HEK293 (cell line): Measurements from ENCODE around the gene CHRM4.

ENCODE experiments used
- ZFP41 ChIP-seq: fragments of 450-650 bp; formaldehyde crosslinking; IDR thresholded peaks from 2 replicates; pipeline ENCODE4 v1.5.1; 2016; ENCODE audit warnings: missing biosample characterization, missing genetic modification characterization, borderline replicate concordance
- ZNF10 ChIP-seq: fragments of 450-650 bp; formaldehyde crosslinking; IDR thresholded peaks from 2 replicates; pipeline ENCODE4 v1.5.1; 2017; ENCODE audit warnings: missing biosample characterization, missing genetic modification characterization
- ZNF239 ChIP-seq: fragments of 450-650 bp; formaldehyde crosslinking; IDR thresholded peaks from 2 replicates; pipeline ENCODE4 v1.5.1; 2016; ENCODE audit warnings: missing biosample characterization, missing genetic modification characterization
- ZNF335 ChIP-seq: fragments of 450-650 bp; formaldehyde crosslinking; conservative IDR thresholded peaks from 2 replicates; pipeline ENCODE4 v1.5.1; 2016; ENCODE audit warnings: missing biosample characterization, missing genetic modification characterization
- ZNF548 ChIP-seq: fragments of 450-650 bp; formaldehyde crosslinking; IDR thresholded peaks from 2 replicates; pipeline ENCODE4 v1.5.1; 2016; ENCODE audit warnings: missing biosample characterization, missing genetic modification characterization
- ZNF792 ChIP-seq: fragments of 450-650 bp; formaldehyde crosslinking; IDR thresholded peaks from 2 replicates; pipeline ENCODE4 v1.5.1; 2016; ENCODE audit warnings: missing biosample characterization, missing genetic modification characterization
- TF ChIP-seq, protein P1 (sequence below): fragments of 450-650 bp; formaldehyde crosslinking; IDR thresholded peaks from 2 replicates; pipeline ENCODE4 v1.5.1; 2016; ENCODE audit warnings: missing biosample characterization, missing genetic modification characterization
- TF ChIP-seq, protein P2 (sequence below): fragments of 450-650 bp; IDR thresholded peaks from 2 replicates; pipeline ENCODE4 v1.5.1; 2018; ENCODE audit warnings: missing biosample characterization, missing genetic modification characterization

DNA sequence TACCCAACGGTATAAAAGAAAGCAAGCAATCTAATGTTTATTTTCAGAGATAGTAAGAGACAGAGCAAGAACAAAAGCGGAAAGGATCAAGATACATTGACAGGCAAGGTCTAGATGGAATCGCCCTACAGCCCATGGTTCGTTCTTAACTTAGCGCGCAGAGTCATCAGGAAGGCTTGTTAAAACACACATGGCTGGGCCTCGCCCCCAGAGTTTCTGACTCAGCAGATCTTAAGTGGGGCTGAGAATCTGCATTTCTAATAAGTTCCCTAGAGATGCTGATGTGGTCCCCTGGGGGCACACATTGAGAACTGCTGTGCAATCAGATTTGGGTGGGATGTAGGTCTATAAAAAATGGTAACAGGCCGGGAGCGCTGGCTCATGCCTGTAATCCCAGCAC is 35.8 kb upstream of the CHRM4 start:
- no peak for TF ChIP-seq ZNF792 (tag by site-specific recombination)
- TF ChIP-seq, protein P1, sequence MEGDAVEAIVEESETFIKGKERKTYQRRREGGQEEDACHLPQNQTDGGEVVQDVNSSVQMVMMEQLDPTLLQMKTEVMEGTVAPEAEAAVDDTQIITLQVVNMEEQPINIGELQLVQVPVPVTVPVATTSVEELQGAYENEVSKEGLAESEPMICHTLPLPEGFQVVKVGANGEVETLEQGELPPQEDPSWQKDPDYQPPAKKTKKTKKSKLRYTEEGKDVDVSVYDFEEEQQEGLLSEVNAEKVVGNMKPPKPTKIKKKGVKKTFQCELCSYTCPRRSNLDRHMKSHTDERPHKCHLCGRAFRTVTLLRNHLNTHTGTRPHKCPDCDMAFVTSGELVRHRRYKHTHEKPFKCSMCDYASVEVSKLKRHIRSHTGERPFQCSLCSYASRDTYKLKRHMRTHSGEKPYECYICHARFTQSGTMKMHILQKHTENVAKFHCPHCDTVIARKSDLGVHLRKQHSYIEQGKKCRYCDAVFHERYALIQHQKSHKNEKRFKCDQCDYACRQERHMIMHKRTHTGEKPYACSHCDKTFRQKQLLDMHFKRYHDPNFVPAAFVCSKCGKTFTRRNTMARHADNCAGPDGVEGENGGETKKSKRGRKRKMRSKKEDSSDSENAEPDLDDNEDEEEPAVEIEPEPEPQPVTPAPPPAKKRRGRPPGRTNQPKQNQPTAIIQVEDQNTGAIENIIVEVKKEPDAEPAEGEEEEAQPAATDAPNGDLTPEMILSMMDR = no peak
- no peak for TF ChIP-seq ZFP41 (tag by site-specific recombination)
- TF ChIP-seq ZNF548 = no peak
- no peak for TF ChIP-seq ZNF10 (tag by site-specific recombination)
- no peak for TF ChIP-seq ZNF239 (tag by site-specific recombination)
- TF ChIP-seq, protein P2, sequence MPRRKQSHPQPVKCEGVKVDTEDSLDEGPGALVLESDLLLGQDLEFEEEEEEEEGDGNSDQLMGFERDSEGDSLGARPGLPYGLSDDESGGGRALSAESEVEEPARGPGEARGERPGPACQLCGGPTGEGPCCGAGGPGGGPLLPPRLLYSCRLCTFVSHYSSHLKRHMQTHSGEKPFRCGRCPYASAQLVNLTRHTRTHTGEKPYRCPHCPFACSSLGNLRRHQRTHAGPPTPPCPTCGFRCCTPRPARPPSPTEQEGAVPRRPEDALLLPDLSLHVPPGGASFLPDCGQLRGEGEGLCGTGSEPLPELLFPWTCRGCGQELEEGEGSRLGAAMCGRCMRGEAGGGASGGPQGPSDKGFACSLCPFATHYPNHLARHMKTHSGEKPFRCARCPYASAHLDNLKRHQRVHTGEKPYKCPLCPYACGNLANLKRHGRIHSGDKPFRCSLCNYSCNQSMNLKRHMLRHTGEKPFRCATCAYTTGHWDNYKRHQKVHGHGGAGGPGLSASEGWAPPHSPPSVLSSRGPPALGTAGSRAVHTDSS (tag by site-specific recombination) = no peak
- no peak for TF ChIP-seq ZNF335
